K562 (cell line): Measurements from ENCODE around the gene ICAM2. TPM values are rescaled to one million over a fixed set of nuclear protein-coding genes. Genes with fewer than 3 reads are reported as not detected.

ENCODE experiments used
- ATAC-seq: fragments of 200-7000 bp; cut with Tn5 transposase; 3 replicates; pipeline ENCODE4 v1.9.1; 2020; ENCODE audit warnings: moderate library complexity
- BruUV-seq: library from RNA; stranded (reverse); fragments of 400-500 nt; replicated peaks from 2 replicates; lab custom pipeline; 2021; lab: Mats Ljungman, UMichigan
- CTCF ChIA-PET: fragments of 300-600 bp; formaldehyde crosslinking; extraction: SDS; loops from one replicate; lab custom pipeline; 2021; ENCODE audit warnings: low intra/inter-chr PET ratio; lab: Yijun Ruan, JAX
- POLR2A ChIA-PET: fragments of 300-600, 350-650 bp; sonication (Branson Sonifier 250); formaldehyde crosslinking; extraction: SDS; loops from one replicate; lab custom pipeline; 2021; ENCODE audit warnings: antibody characterized with exemption, inconsistent platforms; lab: Yijun Ruan, JAX
- DNase-seq, 4 experiments: peaks; one replicate each; pipeline versions ENCODE4 v3.0.0 to v3.0.0-alpha.2; 2011 to 2018; ENCODE audit warnings: low spot score in 3 of 4, mixed read lengths in 3 of 4; ENCODE audit errors: extremely low read depth in 1 of 4
- FAIRE-seq: peaks from 2 replicates; lab custom pipeline; 2011; peaks lifted over from hg19 to GRCh38; lab: Jason Lieb, UNC
- H2AFZ ChIP-seq: 2 replicates; pipeline ENCODE4 v1.6.0; 2011; ENCODE audit warnings: low read depth, low read length, control low read depth, inconsistent platforms
- H3K27ac ChIP-seq: fragments of 200-600 bp; 3 replicates; pipeline ENCODE4 v1.8.0; 2011; ENCODE audit warnings: low read depth, mild to moderate bottlenecking, control low read depth, inconsistent platforms, low read length, moderate library complexity, mixed read lengths; ENCODE audit errors: extremely low read depth
- H3K27me3 ChIP-seq, 2 experiments: fragments of 300-600 bp in 1 of 2; 2 replicates in 1 of 2; 3 replicates in 1 of 2; pipeline versions ENCODE4 v1.6.0 to v1.8.0; 2011; ENCODE audit warnings: inconsistent platforms in 2 of 2, low read length in 2 of 2, mild to moderate bottlenecking in 1 of 2, mixed read lengths in 1 of 2, moderate library complexity in 1 of 2; ENCODE audit not compliant: control insufficient read depth in 2 of 2, insufficient read depth in 2 of 2
- H3K36me3 ChIP-seq: fragments of 300-600 bp; 3 replicates; pipeline ENCODE4 v1.8.0; 2011; ENCODE audit warnings: mild to moderate bottlenecking, low read length, inconsistent platforms; ENCODE audit not compliant: control insufficient read depth, insufficient read depth
- H3K4me1 ChIP-seq, 2 experiments: fragments of 200-600 bp in 1 of 2; replicated peaks in 1 of 2; 2 replicates in 1 of 2; 3 replicates in 1 of 2; pipeline versions ENCODE4 v1.5.1 to v1.8.0; 2011; ENCODE audit warnings: inconsistent platforms in 2 of 2, low read length in 2 of 2, mild to moderate bottlenecking in 1 of 2, mixed read lengths in 1 of 2, moderate library complexity in 1 of 2; ENCODE audit not compliant: control insufficient read depth in 2 of 2, insufficient read depth in 2 of 2
- H3K4me2 ChIP-seq: 2 replicates; pipeline ENCODE4 v1.6.1; 2011; ENCODE audit warnings: low read length, control low read depth, inconsistent platforms, mixed read lengths; ENCODE audit not compliant: insufficient read depth
- H3K4me3 ChIP-seq: fragments of 200-600 bp; sonication (generic), shearing (Covaris generic); 2 replicates; pipeline ENCODE4 v1.5.1; 2016; ENCODE audit warnings: control low read depth, inconsistent platforms
- H3K79me2 ChIP-seq: fragments of 200-600 bp; 3 replicates; pipeline ENCODE4 v1.8.0; 2011; ENCODE audit warnings: low read length, inconsistent platforms; ENCODE audit not compliant: control insufficient read depth, insufficient read depth
- H3K9ac ChIP-seq, 2 experiments: 2 replicates each; pipeline versions ENCODE4 v1.6.0 to v1.6.1; 2011; ENCODE audit warnings: low read depth in 2 of 2, low read length in 2 of 2, control low read depth in 1 of 2, inconsistent platforms in 1 of 2, mild to moderate bottlenecking in 1 of 2, mixed read lengths in 1 of 2; ENCODE audit not compliant: insufficient read depth in 1 of 2
- H3K9me1 ChIP-seq: one replicate; pipeline ENCODE4 v1.6.0; 2011; ENCODE audit warnings: inconsistent platforms, mild to moderate bottlenecking, low read length, moderate library complexity; ENCODE audit not compliant: control insufficient read depth, insufficient read depth
- H3K9me3 ChIP-seq: replicated peaks from 2 replicates; pipeline ENCODE4 v1.5.1; 2011; ENCODE audit warnings: low read depth, low read length, inconsistent platforms; ENCODE audit not compliant: control insufficient read depth, insufficient read depth
- H4K20me1 ChIP-seq: replicated peaks from 2 replicates; pipeline ENCODE4 v1.6.1; 2011; ENCODE audit warnings: low read length, inconsistent platforms, mixed read lengths; ENCODE audit not compliant: control insufficient read depth, insufficient read depth
- BHLHE40 ChIP-seq: IDR thresholded peaks from 2 replicates; pipeline ENCODE4 v1.6.1; 2011; ENCODE audit warnings: low read length, improper control_type of control experiment
- GABPB1 ChIP-seq: sonication (generic); formaldehyde crosslinking; IDR thresholded peaks from 2 replicates; pipeline ENCODE4 v1.8.0; 2022; ENCODE audit warnings: mild to moderate bottlenecking, missing genetic modification reagents
- MAFG ChIP-seq: fragments of 450-650 bp; conservative IDR thresholded peaks from 2 replicates; pipeline ENCODE4 v1.6.1; 2016; ENCODE audit warnings: missing genetic modification characterization, missing compliant biosample characterization
- MAFK ChIP-seq: IDR thresholded peaks from 2 replicates; pipeline ENCODE4 v1.6.1; 2011; ENCODE audit warnings: low read length, improper control_type of control experiment
- MAX ChIP-seq: sonication (generic); formaldehyde crosslinking; IDR thresholded peaks from 2 replicates; pipeline ENCODE4 v1.9.0; 2022; ENCODE audit warnings: mild to moderate bottlenecking, missing genetic modification reagents
- MBD1 ChIP-seq: fragments of 250-450 bp; sonication (Bioruptor Pico); IDR thresholded peaks from 2 replicates; pipeline ENCODE4 v1.8.0; 2022; ENCODE audit warnings: inconsistent platforms
- MCM2 ChIP-seq: fragments of 450-650 bp; IDR thresholded peaks from 2 replicates; pipeline ENCODE4 v1.6.1; 2017; ENCODE audit warnings: low read depth, mild to moderate bottlenecking
- NCOA1 ChIP-seq: fragments of 450-650 bp; IDR thresholded peaks from 2 replicates; pipeline ENCODE4 v1.6.1; 2016; ENCODE audit warnings: low read depth
- NFE2 ChIP-seq: IDR thresholded peaks from 2 replicates; pipeline ENCODE4 v1.6.1; 2014; ENCODE audit warnings: antibody characterized with exemption, low read depth
- PCBP2 ChIP-seq: fragments of 200-400 bp; formaldehyde crosslinking; IDR thresholded peaks from 2 replicates; pipeline ENCODE4 v1.6.1; 2018; ENCODE audit warnings: low read length, low read depth, mild to moderate bottlenecking, moderate library complexity; ENCODE audit not compliant: poor library complexity, severe bottlenecking
- TAF9B ChIP-seq: fragments of 450-650 bp; IDR thresholded peaks from 2 replicates; pipeline ENCODE4 v1.6.1; 2018; ENCODE audit warnings: mild to moderate bottlenecking; ENCODE audit not compliant: partially characterized antibody
- TFAP4 ChIP-seq: sonication (generic); formaldehyde crosslinking; IDR thresholded peaks from 2 replicates; pipeline ENCODE4 v1.8.0; 2022; ENCODE audit warnings: missing genetic modification reagents, mild to moderate bottlenecking, moderate library complexity, borderline replicate concordance
- TGIF2 ChIP-seq: sonication (generic); formaldehyde crosslinking; IDR thresholded peaks from 2 replicates; pipeline ENCODE4 v1.8.1; 2022; ENCODE audit warnings: mild to moderate bottlenecking, missing genetic modification reagents, moderate library complexity
- TOE1 ChIP-seq, 2 experiments: fragments of 450-650 bp in 1 of 2; sonication (generic) in 1 of 2; formaldehyde crosslinking in 1 of 2; IDR thresholded peaks; 2 replicates each; pipeline versions ENCODE4 v1.7.1 to v1.8.0; 2016 to 2022; ENCODE audit warnings: borderline replicate concordance in 2 of 2, mild to moderate bottlenecking in 2 of 2, antibody characterized with exemption in 1 of 2, inconsistent platforms in 1 of 2, low read depth in 1 of 2, missing genetic modification reagents in 1 of 2, moderate library complexity in 1 of 2
- ZNF3 ChIP-seq: fragments of 250-450 bp; sonication (Bioruptor Pico); IDR thresholded peaks from 2 replicates; pipeline ENCODE4 v1.5.0; 2021; ENCODE audit warnings: mild to moderate bottlenecking, moderate library complexity
- WGBS: fragments of 100-300 bp; shearing (Covaris generic); methylation state at CpG from one replicate; pipeline ENCODE4 v1.1.6; 2016; ENCODE audit warnings: low coverage, mixed read lengths; ENCODE audit not compliant: insufficient coverage; ENCODE audit errors: missing lambda C conversion rate; 5-methylcytosine and 5-hydroxymethylcytosine counted together
- in situ Hi-C: fragments of 300-500 bp; cut with MboI; formaldehyde crosslinking; loops from 4 replicates; pipeline ENCODE4 v1.15.0; 2018; ENCODE audit warnings: inconsistent platforms, mixed read lengths
- intact Hi-C: fragments of 100-400 bp; cut with micrococcal nuclease; formaldehyde crosslinking; loops from 2 replicates; pipeline ENCODE4 v1.14.2; 2022
- polyA plus RNA-seq, 8 experiments: library from polyadenylated mRNA; depleted of rRNA in 4 of 8; stranded (reverse) in 5 of 8; unstranded in 3 of 8; fragments of >200 nt; fragmentation: Nextera tagmentation in 2 of 8; fragmentation: Illumina TruSeq in 1 of 8; extraction: Ambion mirVana in 2 of 8; extraction: Trizol in 1 of 8; gene quantifications; 2 replicates each; pipeline versions ENCODE4 v1.2.1 to v1.2.3, GENCODE V29; 2011 to 2014; ENCODE audit warnings: inconsistent platforms in 1 of 8, missing spikeins in 1 of 8
- total RNA-seq, 7 experiments: library from RNA; depleted of rRNA in 6 of 7; stranded (reverse); fragments of >200 nt in 6 of 7; fragmentation: Illumina TruSeq in 2 of 7; extraction: Trizol in 2 of 7; gene quantifications; 2 replicates each; pipeline versions ENCODE4 v1.2.1 to v1.2.3, GENCODE V29; 2011 to 2021; ENCODE audit warnings: low replicate concordance in 1 of 7
- TF ChIP-seq, protein P1 (sequence below), 3 experiments: IDR thresholded peaks in 2 of 3; conservative IDR thresholded peaks in 1 of 3; 2 replicates each; pipeline ENCODE4 v1.5.1; 2011 to 2012; ENCODE audit warnings: low read length in 3 of 3, mild to moderate bottlenecking in 3 of 3, control low read depth in 2 of 3, improper control_type of control experiment in 1 of 3, inconsistent platforms in 1 of 3, low read depth in 1 of 3, mixed read lengths in 1 of 3, moderate library complexity in 1 of 3; ENCODE audit not compliant: insufficient read depth in 2 of 3

Gene ICAM2
- total and polyA plus RNA-seq, 9 of the 15 experiments (the other 6 are each of a cell fraction or from before 2014, with no cell fraction given) = 37.9 to 89.4 (median 60.6) TPM

DNA sequence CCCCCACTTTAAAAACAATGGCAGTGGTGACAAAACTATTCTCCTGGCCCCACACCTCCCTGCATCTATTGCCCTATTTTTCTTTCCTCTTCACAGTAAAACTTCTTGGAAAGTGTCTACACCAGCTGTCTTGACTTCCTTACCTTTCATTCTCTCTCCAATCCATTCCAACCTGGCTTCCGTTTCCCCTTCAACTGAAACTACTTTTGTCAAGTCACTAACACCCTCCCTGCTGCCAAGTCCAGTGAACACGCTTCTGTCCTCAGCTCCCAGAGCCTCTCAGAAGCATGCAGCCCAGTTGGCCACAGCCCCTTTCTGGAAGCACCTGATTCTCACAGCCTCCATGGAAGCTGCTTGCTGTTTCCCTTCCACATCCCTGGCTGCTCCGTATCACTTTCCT, 43.7 kb downstream of the ICAM2 start:
- POLR2A ChIA-PET = interaction anchor here (0.6 to 1.6 kb wide), 5 partner anchors 8 to 26 kb away, joined by 3 to 7 read pairs (median 4); no protein-coding TSS in a partner anchor
- TF ChIP-seq TGIF2 (no peak), TAF9B (no peak), MCM2 (no peak), MAFG (tag) (peak; percentile 70), NCOA1 (no peak), PCBP2 (no peak), MBD1 (CRISPR knock-in tag) (no peak), BHLHE40 (peak; percentile 51), NFE2 (peak; percentile 77), ZNF3 (CRISPR knock-in tag) (no peak), MAX (peak; percentile 33; the same call in 1 of the 2 replicates), MAFK (peak; percentile 39; the same call in 1 of the 2 replicates), TOE1 (IDR thresholded peaks at IDR 0.05; ENCODE audit: borderline replicate concordance) (no peak), TOE1 (CRISPR knock-in tag; IDR thresholded peaks at IDR 0.05; ENCODE audit: borderline replicate concordance, low read depth) (no peak), TFAP4 (CRISPR knock-in tag) (no peak), GABPB1 (CRISPR knock-in tag) (no peak)
- TF ChIP-seq, protein P1, sequence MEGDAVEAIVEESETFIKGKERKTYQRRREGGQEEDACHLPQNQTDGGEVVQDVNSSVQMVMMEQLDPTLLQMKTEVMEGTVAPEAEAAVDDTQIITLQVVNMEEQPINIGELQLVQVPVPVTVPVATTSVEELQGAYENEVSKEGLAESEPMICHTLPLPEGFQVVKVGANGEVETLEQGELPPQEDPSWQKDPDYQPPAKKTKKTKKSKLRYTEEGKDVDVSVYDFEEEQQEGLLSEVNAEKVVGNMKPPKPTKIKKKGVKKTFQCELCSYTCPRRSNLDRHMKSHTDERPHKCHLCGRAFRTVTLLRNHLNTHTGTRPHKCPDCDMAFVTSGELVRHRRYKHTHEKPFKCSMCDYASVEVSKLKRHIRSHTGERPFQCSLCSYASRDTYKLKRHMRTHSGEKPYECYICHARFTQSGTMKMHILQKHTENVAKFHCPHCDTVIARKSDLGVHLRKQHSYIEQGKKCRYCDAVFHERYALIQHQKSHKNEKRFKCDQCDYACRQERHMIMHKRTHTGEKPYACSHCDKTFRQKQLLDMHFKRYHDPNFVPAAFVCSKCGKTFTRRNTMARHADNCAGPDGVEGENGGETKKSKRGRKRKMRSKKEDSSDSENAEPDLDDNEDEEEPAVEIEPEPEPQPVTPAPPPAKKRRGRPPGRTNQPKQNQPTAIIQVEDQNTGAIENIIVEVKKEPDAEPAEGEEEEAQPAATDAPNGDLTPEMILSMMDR (IDR thresholded peaks at IDR 0.05 in 2 of 3, conservative IDR thresholded peaks at IDR 0.05 in 1 of 3; ENCODE audit: insufficient read depth in 2 of 3, low read depth in 1 of 3, low read length in 3 of 3) = no peak

More for the DNA sequence above, 43.7 kb downstream of the ICAM2 start:
- Histone ChIP-seq H3K4me1 (peaks cover 4 to 22% of the 10 kb centered on the region in 2 experiments; a peak in 4 of 5 replicates), H3K4me2 (peak overlapping the region; percentile 14; the same call in 1 of the 2 replicates), H2AFZ (peak overlapping the region; percentile 78; the same call in 1 of the 2 replicates), H3K9ac (peak overlapping the region in 1 of 2 experiments; percentile 78; a peak in 1 of 4 replicates), H3K36me3 (no peaks in the 10 kb centered on the region), H4K20me1 (no peaks in the 10 kb centered on the region), H3K9me1 (no peaks in the 10 kb centered on the region), H3K27me3 (peaks cover 0 to 28% of the 10 kb centered on the region in 2 experiments; a peak in 3 of 5 replicates), H3K4me3 (no peak overlapping the region), H3K27ac (peak overlapping the region; percentile 31; the same call in 1 of the 3 replicates), H3K9me3 (no peaks in the 10 kb centered on the region), H3K79me2 (no peaks in the 10 kb centered on the region)
- FAIRE-seq (peak; percentile 64), DNase-seq (peak in 1 of 4 experiments; percentile 31), ATAC-seq (peak; percentile 75)
- intact Hi-C loops = no loop called here
- CTCF ChIA-PET = no interaction called here
- BruUV-seq = no TSS peak
- in situ Hi-C loops = no loop called here
- WGBS = 10% methylated on average over 3 of the region's 3 CpGs
